GM21528 (cell line): ENCODE results near the gene CD44.

Experiments
- ATAC-seq: cut with Tn5 transposase; IDR thresholded peaks from one replicate; pipeline ENCODE4 v1.9.1; 2021; ENCODE audit warnings: mild to moderate bottlenecking, moderate library complexity; ENCODE audit not compliant: unreplicated experiment, low FRiP score

The CD44 gene

DNA sequence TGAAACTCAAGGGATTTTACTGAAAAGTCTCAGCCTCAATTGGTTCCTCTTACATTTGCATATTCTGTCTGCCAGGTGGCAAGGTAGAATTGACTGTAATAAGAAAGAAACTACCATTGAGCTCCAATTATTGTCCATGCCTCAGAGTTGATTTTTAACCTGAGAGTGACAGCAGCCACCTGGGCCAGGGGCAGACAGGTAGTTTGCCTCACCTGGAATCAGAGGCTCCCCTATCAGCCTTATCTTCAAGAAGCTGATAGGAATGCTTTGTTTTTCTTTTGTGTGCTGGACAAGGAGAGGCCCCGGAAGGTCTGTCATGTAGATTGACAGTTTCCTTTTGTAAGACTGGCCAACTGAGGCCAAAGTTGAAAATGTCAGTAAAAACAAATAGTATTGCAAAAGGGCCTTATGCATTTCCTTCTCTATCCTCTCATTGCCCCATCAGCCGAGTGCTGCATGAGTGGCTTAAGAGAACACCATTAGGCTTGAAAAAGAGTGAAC lies 34.1 kb downstream of the CD44 start:
- ATAC-seq: peak; percentile 45

- ATAC-seq: no peak
Measured at GRCh38 chr11:35173616-35174566, 34.9 kb downstream of the CD44 start.

DNA sequence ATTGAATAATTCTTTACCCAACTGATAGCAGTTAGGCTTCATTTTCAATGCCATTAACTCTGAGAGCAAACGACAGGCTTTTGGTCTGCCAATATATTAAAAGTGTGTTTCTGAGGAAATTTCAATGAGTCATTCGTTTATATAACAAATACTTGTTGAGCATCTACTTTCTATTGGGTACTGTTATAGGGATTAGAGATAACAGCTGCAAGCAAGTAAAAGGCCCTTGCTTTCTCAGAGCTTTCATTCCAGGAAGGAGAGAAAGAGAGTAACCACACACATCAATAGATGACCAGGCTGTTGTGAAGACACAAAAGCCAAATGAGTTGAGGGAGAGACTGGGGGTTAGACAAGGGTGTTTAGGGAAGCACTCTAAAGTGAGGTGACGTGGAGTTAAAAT lies 35.7 kb downstream of the CD44 start:
- ATAC-seq: no peak

GRCh38 chr11:35177370-35177769 lies 38.4 kb downstream of the CD44 start:
- no peak for ATAC-seq

DNA sequence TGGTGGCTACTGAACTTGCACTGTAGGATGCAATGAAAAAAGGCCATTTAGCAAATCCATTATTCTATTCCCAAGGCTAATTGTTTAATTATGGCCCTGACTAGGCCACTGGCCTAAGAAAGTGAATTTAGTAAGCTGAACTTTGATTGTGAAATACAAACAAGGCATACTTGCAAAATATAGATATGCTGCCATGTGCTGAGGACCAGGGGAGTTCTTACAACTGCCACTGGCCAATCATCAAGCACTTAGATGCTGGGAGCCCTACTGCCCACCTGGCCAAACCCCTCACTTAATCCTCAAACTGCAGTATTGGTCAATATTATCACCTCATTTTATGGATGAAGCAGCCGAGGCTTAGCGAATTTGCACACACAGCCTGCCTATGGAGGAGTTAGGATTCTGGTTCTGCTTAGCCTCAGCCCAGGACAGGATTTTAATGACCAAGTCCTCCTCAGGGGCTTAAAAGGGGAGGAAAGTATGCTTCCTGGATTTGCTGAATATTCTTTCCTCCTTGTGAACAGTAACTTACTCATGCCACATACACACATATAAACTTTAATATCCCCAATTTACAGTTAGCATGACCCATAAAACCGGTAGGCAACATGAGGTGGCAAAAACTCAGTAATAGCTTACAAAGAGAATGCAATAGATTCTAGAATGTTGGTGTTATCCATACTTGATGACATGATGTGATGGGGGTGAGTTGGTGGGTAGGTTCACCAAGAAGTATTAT lies 39.3 kb downstream of the CD44 start:
- no peak for ATAC-seq

DNA sequence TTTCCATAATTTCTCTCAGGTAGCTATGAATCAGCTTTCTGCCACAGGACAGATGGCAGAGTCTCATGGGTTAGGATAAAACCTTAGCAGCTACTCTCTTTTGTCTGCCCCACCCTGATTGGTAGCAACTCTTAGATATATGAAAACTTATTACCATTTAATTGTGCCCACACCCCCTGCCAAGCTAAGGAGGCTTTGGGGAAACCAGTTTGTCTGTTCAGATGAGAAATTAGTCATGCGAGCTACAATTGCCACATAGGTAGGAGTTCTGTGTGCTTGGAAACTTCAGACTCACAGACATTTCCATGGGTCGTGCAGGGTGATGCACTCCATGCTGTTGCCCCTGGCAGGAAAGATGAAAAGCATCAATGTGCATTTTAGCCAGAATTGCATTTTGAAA lies 39.9 kb downstream of the CD44 start:
- ATAC-seq: no peak

DNA sequence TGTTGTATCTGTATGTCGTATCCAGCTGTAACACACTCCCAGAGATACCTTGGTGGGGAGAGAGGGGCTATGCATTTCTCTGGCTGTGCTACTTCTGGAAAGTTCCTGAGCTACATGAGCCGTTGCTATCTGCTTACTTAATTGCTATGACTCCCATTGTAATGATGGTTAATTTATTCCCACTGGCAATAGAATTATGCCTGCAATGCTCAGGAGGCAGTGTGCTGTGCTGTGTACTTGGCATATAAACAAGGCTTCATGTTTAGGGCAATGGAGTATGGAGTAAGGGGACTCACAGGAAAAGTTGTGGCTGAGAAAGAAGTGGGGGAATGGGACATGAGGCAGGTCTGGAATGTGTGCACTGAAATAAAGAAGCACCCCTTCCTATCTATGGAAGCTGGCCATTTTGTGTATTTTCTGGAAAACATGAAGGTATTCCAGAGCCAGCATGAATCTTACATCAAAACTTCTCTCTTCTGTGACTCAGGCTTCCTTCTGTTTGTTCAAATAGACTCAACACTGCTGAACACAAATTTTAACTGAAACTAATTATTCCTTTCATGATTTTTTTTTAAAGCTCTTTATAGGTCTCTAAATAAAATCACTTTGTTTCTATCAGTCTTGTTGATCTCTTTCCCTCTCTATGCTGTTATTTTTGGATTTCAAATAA lies 40.6 kb downstream of the CD44 start:
- ATAC-seq: no peak

- no peak for ATAC-seq
Measured at GRCh38 chr11:35180317-35181233, 41.6 kb downstream of the CD44 start.

- ATAC-seq: peak; percentile 78
Measured at GRCh38 chr11:35182317-35182939, 43.5 kb downstream of the CD44 start.

DNA sequence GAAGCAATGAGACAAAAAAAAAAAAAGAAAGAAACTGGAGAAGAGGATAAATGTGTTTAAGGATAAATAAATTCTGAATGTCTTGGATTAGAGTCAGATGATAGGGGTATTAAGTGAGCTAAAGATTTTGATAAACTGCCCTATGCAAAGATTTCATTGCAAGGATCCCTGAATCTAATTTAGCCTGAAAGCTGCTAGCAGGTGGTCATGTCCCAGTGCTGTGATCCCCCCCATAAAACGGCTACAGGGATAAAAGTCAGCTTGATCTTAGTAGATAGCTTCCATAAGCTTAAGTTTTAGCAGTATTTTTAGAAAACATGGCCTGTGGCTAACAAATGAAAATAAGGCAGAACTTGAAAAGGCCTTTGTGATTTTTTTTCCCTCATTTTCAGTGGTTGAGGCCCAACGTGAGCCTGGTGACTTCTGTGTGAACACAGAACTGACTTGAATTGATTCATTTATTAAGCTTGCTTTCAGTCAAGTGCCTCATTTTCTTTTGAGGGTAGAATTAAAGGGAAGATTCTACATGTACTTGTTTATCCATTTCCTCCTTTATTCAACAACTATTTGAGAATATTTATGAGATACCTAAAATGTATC lies 44.5 kb downstream of the CD44 start:
- no peak for ATAC-seq

- ATAC-seq: no peak
Measured at GRCh38 chr11:35185696-35186095, 46.7 kb downstream of the CD44 start.

DNA sequence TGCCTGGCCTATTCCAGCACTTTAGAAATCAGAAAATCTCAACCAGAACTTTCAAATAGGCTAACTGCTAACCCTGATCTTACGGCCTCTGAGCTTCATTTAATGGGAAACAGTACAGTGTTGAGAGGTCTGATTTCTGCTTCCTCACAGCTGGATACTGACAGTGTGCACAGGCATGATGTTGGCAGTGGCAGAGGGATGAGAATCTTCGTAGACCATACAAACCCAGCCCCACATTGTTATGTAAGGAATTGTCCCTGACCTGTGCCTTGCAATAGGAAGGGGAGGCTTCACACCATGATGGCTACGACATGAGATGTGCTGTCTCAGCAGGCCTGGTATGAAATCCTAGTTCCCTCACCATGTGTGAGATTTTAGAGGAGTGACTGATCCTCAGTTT lies 49.0 kb downstream of the CD44 start:
- no peak for ATAC-seq

DNA sequence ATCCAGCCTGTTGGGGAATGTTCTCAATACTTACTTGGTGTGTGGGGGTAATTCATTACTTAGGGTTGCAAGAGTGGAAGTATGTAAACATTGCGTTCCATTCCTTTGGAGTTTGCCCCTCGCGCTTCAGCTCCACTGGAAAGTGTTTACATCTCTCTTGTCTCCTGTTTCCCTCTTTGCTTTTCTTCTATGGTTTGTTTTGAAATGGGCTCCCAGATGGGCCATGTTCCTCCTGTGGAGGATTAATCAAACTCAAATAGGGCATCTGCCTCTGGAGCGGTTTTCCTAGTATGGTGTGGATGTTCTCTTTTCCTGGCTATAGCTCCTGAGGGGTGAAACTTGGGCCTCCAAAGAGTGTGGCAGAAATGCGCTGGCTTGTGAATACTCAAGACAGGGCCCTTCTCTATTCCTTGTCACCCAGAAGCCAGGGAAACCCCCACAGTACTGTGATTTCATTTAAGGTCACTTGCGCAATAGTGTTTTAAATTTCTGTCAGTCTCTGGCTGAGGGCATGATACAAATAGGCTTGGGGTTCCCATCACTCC lies 51.9 kb downstream of the CD44 start:
- no peak for ATAC-seq

DNA sequence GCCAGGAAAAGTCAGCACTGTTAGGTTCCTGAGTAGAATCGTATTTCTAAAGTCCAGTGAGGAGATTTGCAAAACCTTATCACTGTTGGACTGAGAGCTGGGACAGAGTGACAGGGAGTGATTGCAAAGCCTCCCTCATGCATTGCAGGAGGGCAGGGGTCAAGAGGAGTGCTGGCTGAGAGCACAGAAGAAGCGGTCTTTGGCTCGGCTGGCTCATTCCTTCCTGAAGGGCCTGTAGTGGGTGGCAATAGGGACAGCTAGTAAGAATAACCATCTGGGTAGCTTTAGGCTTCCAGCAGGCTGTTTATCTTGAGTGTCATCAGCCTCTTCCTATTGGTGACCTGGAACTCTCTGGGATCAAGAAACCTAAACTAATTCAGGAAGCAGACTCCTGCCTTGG lies 53.4 kb downstream of the CD44 start:
- no peak for ATAC-seq

DNA sequence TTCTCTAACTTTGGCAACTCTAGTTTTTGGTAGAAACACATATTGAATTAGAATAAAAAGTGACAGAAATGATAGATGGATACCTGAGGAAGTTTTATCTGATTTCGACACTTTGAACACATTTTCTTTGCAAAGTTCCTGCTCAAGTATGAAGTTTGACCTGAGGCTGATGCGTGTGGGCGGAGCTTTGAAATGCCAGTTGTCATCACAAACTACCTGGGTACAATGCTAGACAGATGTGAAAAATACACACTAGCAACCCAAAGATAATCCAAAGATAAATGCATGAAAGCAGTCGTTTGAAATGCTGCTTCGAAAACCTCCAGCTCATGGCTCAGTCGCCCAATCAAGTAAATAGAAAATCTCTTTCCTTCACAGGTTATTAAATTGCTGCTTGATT lies 54.8 kb downstream of the CD44 start:
- no peak for ATAC-seq

DNA sequence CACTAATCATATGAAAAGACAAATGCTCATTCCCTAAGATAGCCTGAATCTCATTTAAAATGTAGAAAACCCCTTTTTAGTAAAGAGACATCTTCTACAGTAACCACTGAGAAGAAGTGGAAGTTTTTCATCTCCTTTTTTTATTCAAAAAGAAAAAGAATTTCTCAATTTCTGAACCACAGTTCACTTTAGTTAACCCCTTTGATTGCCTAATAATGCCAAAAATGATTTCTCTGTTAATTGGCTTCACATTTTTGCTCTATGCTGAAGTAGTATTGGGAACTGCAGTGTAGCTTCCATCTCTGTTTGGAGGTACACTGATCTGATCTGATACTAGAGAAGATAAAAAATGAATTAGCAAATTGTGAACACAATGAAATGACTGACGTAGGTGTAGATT lies 58.3 kb downstream of the CD44 start:
- no peak for ATAC-seq

DNA sequence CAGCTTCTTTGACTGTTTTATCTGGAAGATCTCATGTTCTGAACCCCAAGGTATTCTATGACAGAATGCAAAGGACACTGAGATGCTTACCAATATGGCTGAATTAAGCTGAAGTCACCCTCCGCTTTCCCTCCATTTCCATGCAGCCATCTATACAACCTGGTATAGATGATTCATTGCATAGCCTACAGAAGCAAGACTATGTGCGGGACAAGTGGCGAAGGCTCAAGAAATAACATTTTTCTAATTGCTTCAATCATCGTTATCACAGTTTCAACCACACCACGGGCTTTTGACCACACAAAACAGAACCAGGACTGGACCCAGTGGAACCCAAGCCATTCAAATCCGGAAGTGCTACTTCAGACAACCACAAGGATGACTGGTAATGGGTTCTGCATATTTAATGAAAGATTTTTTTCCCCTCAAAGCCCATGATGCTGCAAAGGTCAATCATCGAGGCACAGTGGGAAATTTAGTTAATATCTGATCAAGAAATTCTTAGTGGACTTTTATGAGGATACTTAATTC lies 61.9 kb downstream of the CD44 start:
- ATAC-seq: no peak

DNA sequence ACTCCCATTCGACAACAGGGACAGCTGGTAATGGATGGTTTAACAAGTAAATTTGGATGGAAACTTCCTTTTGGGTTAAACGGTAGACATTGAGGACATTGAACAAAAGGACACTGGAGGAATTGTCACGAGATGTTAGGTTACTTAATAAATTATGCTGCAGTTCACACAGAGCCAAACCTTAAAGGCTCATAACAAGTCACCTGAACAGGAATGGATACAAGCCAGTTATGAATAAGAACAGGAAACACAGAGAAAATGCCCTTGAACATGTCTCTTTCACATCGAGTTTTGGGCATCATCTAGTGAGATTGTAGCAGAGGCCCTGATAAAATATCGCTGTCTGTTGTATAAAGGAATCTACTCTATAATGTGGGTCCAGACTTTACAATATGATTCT lies 65.6 kb downstream of the CD44 start:
- no peak for ATAC-seq

DNA sequence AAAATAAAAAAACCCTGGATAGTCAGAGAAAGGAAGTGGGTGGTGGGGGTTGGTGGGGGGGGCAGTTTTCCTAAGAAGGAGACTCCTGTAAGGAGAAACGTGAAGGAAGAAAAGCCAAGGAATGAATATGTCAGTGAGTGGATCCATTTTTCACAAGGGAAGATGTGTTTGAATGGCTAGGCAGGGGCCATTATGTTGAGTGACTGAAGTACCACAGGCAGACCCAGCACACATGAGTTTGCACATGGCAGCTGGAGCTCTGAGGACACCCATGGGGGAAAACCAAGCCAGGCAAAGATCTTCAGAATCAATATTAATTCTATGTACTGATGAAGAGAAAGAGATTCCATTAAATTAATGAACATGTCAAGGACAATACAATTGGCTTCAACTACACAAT lies 67.6 kb downstream of the CD44 start:
- ATAC-seq: no peak
